Measurements from ENCODE around the gene IQGAP1. TPM values are rescaled to one million over a fixed set of nuclear protein-coding genes. Genes with fewer than 3 reads are reported as not detected.

The IQGAP1 gene
- total and polyA plus RNA-seq, 11 donors: 18.9 to 115 (median 36.1) TPM

DNA sequence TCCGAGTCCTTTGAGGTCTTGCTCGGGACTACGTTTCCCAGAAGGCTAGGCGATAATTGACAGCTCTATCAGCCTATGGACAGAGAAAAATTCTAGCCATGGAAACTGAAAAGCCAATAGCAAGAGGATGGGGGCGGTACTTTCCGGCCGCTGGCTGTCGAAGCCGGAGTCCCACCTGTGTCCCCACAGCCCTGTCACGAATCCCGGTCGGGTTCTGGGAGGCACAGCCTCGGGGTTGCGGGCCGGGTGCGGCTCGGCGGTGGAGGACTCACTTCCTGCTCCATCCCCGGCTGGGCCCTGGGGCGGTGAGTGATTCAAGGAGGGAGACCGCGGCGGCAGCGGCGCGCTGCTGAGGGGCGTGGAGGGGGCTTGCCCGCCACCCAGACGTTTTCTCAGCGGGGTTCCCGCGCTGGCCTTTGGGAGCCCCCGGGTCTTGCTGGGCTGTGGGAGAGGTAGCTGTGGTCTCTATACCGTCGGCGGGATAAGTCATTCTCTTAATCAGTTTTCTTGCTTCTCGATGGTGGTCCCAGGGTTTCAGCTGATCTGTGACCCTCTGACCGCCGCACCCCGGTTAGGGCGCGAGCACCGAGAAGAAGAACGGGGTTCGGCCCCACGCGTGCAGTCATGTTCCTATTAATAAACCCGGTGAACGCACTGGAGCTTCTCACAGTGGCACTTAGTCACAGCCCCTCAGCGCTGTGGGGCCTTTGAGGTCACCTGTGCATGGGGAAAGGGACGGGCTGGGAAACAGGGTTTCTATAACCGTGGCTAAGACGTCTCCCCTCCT lies 35.7 kb upstream of the IQGAP1 start, which contains the start of gene ZNF774:
ZNF774 (plus strand) TSS at position 178 of the 787 bp plus-strand sequence. CDS start 2,377 bp downstream, outside the sequence.
- 1 to 2% (median 1%) methylated on average over 21 to 53 of the region's 53 CpGs for WGBS, 4 donors
- DNase-seq: peak; percentile 93 to 94 (median 93)
- H3K36me3 ChIP-seq: peaks cover 0 to 8% (median 2%) of the 10 kb centered on the region in 9 donors
- peak within 1 kb of the TSS; percentile 48 to 99 (median 88) for H3K4me3 ChIP-seq
- no peaks in the 10 kb centered on the region for H3K9me3 ChIP-seq
- no peaks in the 10 kb centered on the region for H3K27me3 ChIP-seq
- TF ChIP-seq POLR2A (IDR thresholded peaks at IDR 0.05): peak; percentile 20 to 82
- TF ChIP-seq, protein P1, sequence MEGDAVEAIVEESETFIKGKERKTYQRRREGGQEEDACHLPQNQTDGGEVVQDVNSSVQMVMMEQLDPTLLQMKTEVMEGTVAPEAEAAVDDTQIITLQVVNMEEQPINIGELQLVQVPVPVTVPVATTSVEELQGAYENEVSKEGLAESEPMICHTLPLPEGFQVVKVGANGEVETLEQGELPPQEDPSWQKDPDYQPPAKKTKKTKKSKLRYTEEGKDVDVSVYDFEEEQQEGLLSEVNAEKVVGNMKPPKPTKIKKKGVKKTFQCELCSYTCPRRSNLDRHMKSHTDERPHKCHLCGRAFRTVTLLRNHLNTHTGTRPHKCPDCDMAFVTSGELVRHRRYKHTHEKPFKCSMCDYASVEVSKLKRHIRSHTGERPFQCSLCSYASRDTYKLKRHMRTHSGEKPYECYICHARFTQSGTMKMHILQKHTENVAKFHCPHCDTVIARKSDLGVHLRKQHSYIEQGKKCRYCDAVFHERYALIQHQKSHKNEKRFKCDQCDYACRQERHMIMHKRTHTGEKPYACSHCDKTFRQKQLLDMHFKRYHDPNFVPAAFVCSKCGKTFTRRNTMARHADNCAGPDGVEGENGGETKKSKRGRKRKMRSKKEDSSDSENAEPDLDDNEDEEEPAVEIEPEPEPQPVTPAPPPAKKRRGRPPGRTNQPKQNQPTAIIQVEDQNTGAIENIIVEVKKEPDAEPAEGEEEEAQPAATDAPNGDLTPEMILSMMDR (IDR thresholded peaks at IDR 0.05): no peak
- intact Hi-C loops (cut with DNase I): loop anchor here in 1 of 10 donors (1.0 kb wide), 1 partner anchor 36 kb away; the partner anchor contains the start of gene IQGAP1
- H3K27ac ChIP-seq: peak within 1 kb of the TSS in 11 of 12 donors; percentile 61 to 92 (median 80)
- ATAC-seq: peak; percentile 98 to 100 (median 99)
- H3K4me1 ChIP-seq: peaks cover 0 to 17% (median 5%) of the 10 kb centered on the region in 12 donors

DNA sequence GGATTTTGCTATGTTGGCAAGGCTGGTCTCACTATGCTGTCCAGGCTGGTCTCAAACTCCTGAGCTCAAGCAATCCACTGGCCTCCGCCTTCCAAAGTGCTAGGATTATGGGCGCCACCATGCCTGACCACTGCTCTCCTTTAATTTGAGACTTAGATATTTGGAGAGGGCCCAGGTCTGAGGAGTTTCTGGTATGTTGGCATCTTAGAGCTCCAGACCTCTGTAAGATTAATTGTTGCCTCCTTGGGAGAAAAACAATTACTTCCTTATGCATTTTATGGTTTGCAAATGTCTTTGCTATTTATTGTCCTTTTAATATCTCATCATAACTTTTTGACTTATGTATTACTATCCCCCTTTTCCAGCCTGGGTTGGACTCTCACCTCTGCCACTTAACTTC lies 33.1 kb upstream of the IQGAP1 start:
- H3K4me3 ChIP-seq: no peak overlapping the region
- TF ChIP-seq, protein P1 (IDR thresholded peaks at IDR 0.05): no peak
- no peak for TF ChIP-seq POLR2A (IDR thresholded peaks at IDR 0.05)
- H3K36me3 ChIP-seq: peaks cover 0 to 21% (median 8%) of the 10 kb centered on the region in 9 donors
- ATAC-seq (no peak), DNase-seq (no peak)
- intact Hi-C loops (cut with DNase I): no loop called here
- H3K4me1 ChIP-seq: peaks cover 0 to 17% (median 5%) of the 10 kb centered on the region in 12 donors
- H3K27ac ChIP-seq: no peak overlapping the region
- 96 to 99% (median 97%) methylated on average over 2 of the region's 2 CpGs for whole genome bisulfite sequencing, 4 donors
- H3K9me3 ChIP-seq: no peaks in the 10 kb centered on the region
- H3K27me3 ChIP-seq: no peaks in the 10 kb centered on the region

DNA sequence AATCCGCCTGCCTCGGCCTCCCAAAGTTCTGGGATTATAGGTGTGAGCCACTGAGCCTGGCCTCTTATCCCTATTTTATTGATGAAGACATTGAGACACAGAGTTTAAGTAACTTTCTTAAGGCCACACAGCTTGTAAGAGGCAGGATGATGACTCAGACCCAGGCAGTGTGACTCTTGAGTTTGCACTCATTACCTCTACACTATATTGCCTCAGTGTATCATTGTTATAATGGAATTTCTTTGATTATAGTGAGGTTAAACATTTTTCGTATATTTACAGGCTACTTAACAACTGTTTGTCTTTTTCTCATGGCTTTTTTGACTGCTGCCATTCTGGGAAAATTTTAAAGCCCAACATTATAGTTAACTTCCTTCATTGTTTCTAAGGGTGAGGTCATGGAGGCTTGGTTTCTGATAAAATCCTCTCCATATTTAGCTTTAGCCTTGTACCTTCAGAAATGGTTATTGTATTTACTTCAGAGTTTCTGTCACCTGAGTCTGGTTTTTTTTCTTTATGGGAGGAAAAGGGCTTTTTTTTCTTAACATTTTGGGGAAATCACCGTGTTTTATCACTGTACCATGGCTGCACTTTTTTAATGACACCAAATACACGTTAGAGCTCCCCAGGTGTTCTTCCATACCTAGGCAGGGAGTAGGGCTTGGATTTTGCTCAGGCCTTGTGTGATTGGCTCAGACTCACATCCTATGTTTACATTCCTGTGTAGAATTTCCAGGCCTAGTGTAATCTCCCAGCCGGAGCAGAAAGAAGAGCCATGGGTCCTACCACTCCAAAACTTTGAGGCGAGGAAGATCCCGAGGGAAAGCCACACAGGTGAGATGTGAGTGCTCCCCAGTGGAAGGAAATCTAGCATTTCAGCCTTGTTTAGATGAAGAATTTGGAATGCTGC lies 29.7 kb upstream of the IQGAP1 start:
- ATAC-seq (no peak), DNase-seq (no peak)
- WGBS, 4 donors: 85 to 93% (median 88%) methylated on average over 8 of the region's 8 CpGs
- intact Hi-C loops (cut with DNase I): no loop called here
- TF ChIP-seq, protein P1 (IDR thresholded peaks at IDR 0.05): no peak
- no peak for TF ChIP-seq POLR2A (IDR thresholded peaks at IDR 0.05)
- no peak overlapping the region for H3K4me3 ChIP-seq
- no peaks in the 10 kb centered on the region for H3K27me3 ChIP-seq
- H3K36me3 ChIP-seq: peaks cover 0 to 34% (median 14%) of the 10 kb centered on the region in 9 donors
- H3K9me3 ChIP-seq: no peaks in the 10 kb centered on the region
- H3K4me1 ChIP-seq: peaks cover 0 to 23% (median 14%) of the 10 kb centered on the region in 12 donors
- no peak overlapping the region for H3K27ac ChIP-seq
